H9 (cell line): Measurements from ENCODE around the gene BCAS4. TPM values are rescaled to one million over a fixed set of nuclear protein-coding genes. Genes with fewer than 3 reads are reported as not detected.

Source experiments
- DNase-seq: peaks from one replicate; pipeline ENCODE4 v3.0.0-alpha.2; 2017
- H2AFZ ChIP-seq: one replicate; pipeline ENCODE4 v1.6.1; 2013; ENCODE audit warnings: mild to moderate bottlenecking, low read length, control low read depth, moderate library complexity
- H2AK5ac ChIP-seq: 2 replicates; pipeline ENCODE4 v1.6.1; 2013; ENCODE audit warnings: low read length, control low read depth, mixed read lengths; ENCODE audit not compliant: insufficient read length
- H2BK120ac ChIP-seq: one replicate; pipeline ENCODE4 v1.6.1; 2013; ENCODE audit warnings: low read depth, mild to moderate bottlenecking, low read length, control low read depth, inconsistent platforms; ENCODE audit not compliant: poor library complexity, severe bottlenecking
- H2BK12ac ChIP-seq: 2 replicates; pipeline ENCODE4 v1.6.1; 2013; ENCODE audit warnings: low read length, control low read depth, mixed read lengths, low read depth; ENCODE audit not compliant: insufficient read length
- H2BK15ac ChIP-seq: 2 replicates; pipeline ENCODE4 v1.6.1; 2013; ENCODE audit warnings: low read depth, low read length, control low read depth
- H2BK20ac ChIP-seq: one replicate; pipeline ENCODE4 v1.6.1; 2013; ENCODE audit warnings: low read depth, mild to moderate bottlenecking, low read length, control low read depth, inconsistent platforms; ENCODE audit not compliant: poor library complexity, severe bottlenecking
- H2BK5ac ChIP-seq: 2 replicates; pipeline ENCODE4 v1.6.1; 2013; ENCODE audit warnings: low read length, control low read depth, mixed read lengths; ENCODE audit not compliant: insufficient read length
- H3K14ac ChIP-seq: 2 replicates; pipeline ENCODE4 v1.6.1; 2013; ENCODE audit warnings: low read length, control low read depth; ENCODE audit not compliant: insufficient read depth
- H3K18ac ChIP-seq: 2 replicates; pipeline ENCODE4 v1.6.1; 2013; ENCODE audit warnings: low read depth, mild to moderate bottlenecking, mixed read lengths, low read length, control low read depth; ENCODE audit not compliant: insufficient read length
- H3K23ac ChIP-seq: 2 replicates; pipeline ENCODE4 v1.6.1; 2013; ENCODE audit warnings: low read length, control low read depth, mixed read lengths, low read depth; ENCODE audit not compliant: insufficient read length
- H3K23me2 ChIP-seq: 2 replicates; pipeline ENCODE4 v1.6.1; 2013; ENCODE audit warnings: low read depth, mild to moderate bottlenecking, mixed read lengths, low read length, control low read depth; ENCODE audit not compliant: insufficient read length, poor library complexity, severe bottlenecking
- H3K27ac ChIP-seq: 2 replicates; pipeline ENCODE4 v1.5.1; 2013; ENCODE audit warnings: low read length, control low read depth, mixed read lengths, low read depth; ENCODE audit not compliant: insufficient read length
- H3K27me3 ChIP-seq: 2 replicates; pipeline ENCODE4 v1.6.1; 2013; ENCODE audit warnings: low read length, control low read depth, inconsistent platforms; ENCODE audit not compliant: insufficient read depth
- H3K4ac ChIP-seq: 2 replicates; pipeline ENCODE4 v1.6.1; 2013; ENCODE audit warnings: low read depth, mild to moderate bottlenecking, control low read depth, inconsistent platforms, low read length, moderate library complexity
- H3K4me1 ChIP-seq: 2 replicates; pipeline ENCODE4 v1.6.1; 2013; ENCODE audit warnings: low read length, control low read depth, inconsistent platforms; ENCODE audit not compliant: insufficient read depth
- H3K4me2 ChIP-seq: 2 replicates; pipeline ENCODE4 v1.6.1; 2013; ENCODE audit warnings: low read length, control low read depth, mixed read lengths; ENCODE audit not compliant: insufficient read length, insufficient read depth
- H3K56ac ChIP-seq: 2 replicates; pipeline ENCODE4 v1.6.1; 2013; ENCODE audit warnings: low read depth, mild to moderate bottlenecking, mixed read lengths, low read length, control low read depth; ENCODE audit not compliant: insufficient read length
- H3K79me1 ChIP-seq: 2 replicates; pipeline ENCODE4 v1.6.1; 2013; ENCODE audit warnings: low read depth, mild to moderate bottlenecking, moderate library complexity, low read length, control low read depth, inconsistent platforms; ENCODE audit not compliant: insufficient read depth, poor library complexity, severe bottlenecking
- H3K79me2 ChIP-seq: 2 replicates; pipeline ENCODE4 v1.6.1; 2013; ENCODE audit warnings: low read length, control low read depth, inconsistent platforms; ENCODE audit not compliant: insufficient read depth
- H3K9ac ChIP-seq: 2 replicates; pipeline ENCODE4 v1.6.1; 2013; ENCODE audit warnings: low read length, control low read depth, mixed read lengths; ENCODE audit not compliant: insufficient read length; ENCODE audit errors: extremely low read depth
- H3K9me3 ChIP-seq: one replicate; pipeline ENCODE4 v1.6.1; 2013; ENCODE audit warnings: low read depth, low read length, inconsistent platforms; ENCODE audit not compliant: control insufficient read depth
- H3T11ph ChIP-seq: one replicate; pipeline ENCODE4 v1.6.1; 2013; ENCODE audit warnings: mild to moderate bottlenecking, low read length, control low read depth, inconsistent platforms
- H4K20me1 ChIP-seq: one replicate; pipeline ENCODE4 v1.6.1; 2013; ENCODE audit not compliant: control insufficient read depth, insufficient read length, insufficient read depth
- H4K5ac ChIP-seq: 2 replicates; pipeline ENCODE4 v1.6.1; 2013; ENCODE audit warnings: low read depth, mild to moderate bottlenecking, mixed read lengths, low read length, control low read depth; ENCODE audit not compliant: insufficient read length
- H4K8ac ChIP-seq: replicated peaks from 2 replicates; pipeline ENCODE4 v1.6.1; 2013; ENCODE audit warnings: low read length, control low read depth, mixed read lengths, low read depth; ENCODE audit not compliant: insufficient read length
- H4K91ac ChIP-seq: 2 replicates; pipeline ENCODE4 v1.6.1; 2013; ENCODE audit warnings: low read depth, mild to moderate bottlenecking, moderate library complexity, mixed read lengths, low read length, control low read depth; ENCODE audit not compliant: insufficient read length
- H3K27ac Mint-ChIP-seq, 3 experiments: 2 replicates in 2 of 3; 3 replicates in 1 of 3; pipeline ENCODE4 v1.8.0; 2020 to 2021; ENCODE audit warnings: mixed read lengths in 3 of 3, mild to moderate bottlenecking in 1 of 3, moderate library complexity in 1 of 3
- H3K27me3 Mint-ChIP-seq: 2 replicates; pipeline ENCODE4 v1.8.0; 2021; ENCODE audit warnings: low read depth, mild to moderate bottlenecking, moderate library complexity, mixed read lengths
- H3K36me3 Mint-ChIP-seq, 3 experiments: 2 replicates in 2 of 3; 3 replicates in 1 of 3; pipeline ENCODE4 v1.8.0; 2020 to 2021; ENCODE audit warnings: low read depth in 3 of 3, mixed read lengths in 3 of 3; ENCODE audit not compliant: insufficient read depth in 1 of 3
- H3K4me1 Mint-ChIP-seq, 2 experiments: 2 replicates each; pipeline ENCODE4 v1.8.0; 2020; ENCODE audit warnings: mixed read lengths in 2 of 2
- H3K4me3 Mint-ChIP-seq, 2 experiments: 2 replicates in 1 of 2; 3 replicates in 1 of 2; pipeline ENCODE4 v1.8.0; 2020 to 2021; ENCODE audit warnings: mild to moderate bottlenecking in 2 of 2, mixed read lengths in 2 of 2, moderate library complexity in 1 of 2
- H3K9me3 Mint-ChIP-seq, 2 experiments: 2 replicates in 1 of 2; 3 replicates in 1 of 2; pipeline ENCODE4 v1.8.0; 2020; ENCODE audit warnings: mild to moderate bottlenecking in 2 of 2, mixed read lengths in 2 of 2, moderate library complexity in 1 of 2
- CTCF ChIP-seq: fragments of 200-600 bp; sonication (generic); conservative IDR thresholded peaks from 3 replicates; pipeline ENCODE4 v1.8.0; 2021; ENCODE audit warnings: antibody characterized with exemption, mild to moderate bottlenecking
- WGBS: extraction: QIAGEN DNeasy Blood & Tissue Kit; methylation state at CpG from one replicate; pipeline ENCODE4 v1.1.7; 2013; ENCODE audit warnings: missing lambda C conversion rate, low lambda C conversion rate, mixed read lengths; ENCODE audit not compliant: insufficient read length; ENCODE audit errors: extremely low coverage; 5-methylcytosine and 5-hydroxymethylcytosine counted together
- total RNA-seq: library from RNA; stranded (reverse); gene quantifications from 2 replicates; pipeline ENCODE4 v1.2.1, GENCODE V29; 2021

BCAS4 gene
- total RNA-seq, 1 experiment from 2014 or later, result 16.9 TPM

- Histone ChIP-seq H3K14ac (no peak overlapping the region), H3K56ac (no peak overlapping the region), H4K20me1 (no peaks in the 10 kb centered on the region), H3K4ac (no peak overlapping the region), H3K9me3 (no peaks in the 10 kb centered on the region), H2AK5ac (no peak overlapping the region), H4K91ac (no peak overlapping the region), H3K18ac (no peak overlapping the region), H4K5ac (no peak overlapping the region), H3K23ac (no peak overlapping the region), H3K9ac (no peak overlapping the region), H2BK15ac (no peak overlapping the region), H3K79me2 (no peaks in the 10 kb centered on the region), H2BK20ac (no peak overlapping the region), H3K27ac (no peak overlapping the region), H2AFZ (no peak overlapping the region), H3K27me3 (no peaks in the 10 kb centered on the region), H3K4me1 (no peaks in the 10 kb centered on the region; the same call in 1 of the 2 replicates), H3K79me1 (no peaks in the 10 kb centered on the region), H2BK120ac (no peak overlapping the region), H3K23me2 (peaks cover 3% of the 10 kb centered on the region), H3T11ph (no peak overlapping the region), H4K8ac (no peak overlapping the region), H2BK12ac (no peak overlapping the region), H3K4me2 (no peak overlapping the region), H2BK5ac (no peak overlapping the region)
- Mint-ChIP-seq H3K4me1 (peaks cover 34 to 51% of the 10 kb centered on the region in 2 experiments), H3K27me3 (no peaks in the 10 kb centered on the region), H3K36me3 (no peaks in the 10 kb centered on the region), H3K9me3 (no peaks in the 10 kb centered on the region), H3K27ac (peak overlapping the region; percentile 85 to 95 (median 93)), H3K4me3 (peak overlapping the region in 1 of 2 experiments; percentile 17; a peak in 1 of 5 replicates)
- DNase-seq, result peak; percentile 59
- no peak for TF ChIP-seq CTCF
- WGBS, result no CpG with 5 or more reads among the region's 9 CpGs
These were observed 57.2 kb downstream of the BCAS4 start for GRCh38 chr20:50852085-50852484.
